Astrocyte (in vitro differentiated cells and primary cell): ENCODE data around the gene RDH5. TPM values are rescaled to one million over a fixed set of nuclear protein-coding genes. Genes with fewer than 3 reads are reported as not detected.
A peak's percentile ranks its signal among the peaks of the same experiment; 100 is the strongest.

ENCODE experiments used
- DNase-seq: peaks from one replicate; pipeline ENCODE4 v3.0.0-alpha.2; 2010; ENCODE audit warnings: low read depth
- FAIRE-seq: peaks from 2 replicates; lab custom pipeline; 2011; peaks lifted over from hg19 to GRCh38; lab: Jason Lieb, UNC
- H2AFZ ChIP-seq: 2 replicates; pipeline ENCODE4 v1.6.0; 2012; ENCODE audit warnings: low read depth, low read length, inconsistent platforms
- H3K27ac ChIP-seq: 2 replicates; pipeline ENCODE4 v1.5.1; 2011; ENCODE audit warnings: low read depth, low read length, inconsistent platforms
- H3K27me3 ChIP-seq: 2 replicates; pipeline ENCODE4 v1.6.0; 2011; ENCODE audit warnings: low read length, inconsistent platforms; ENCODE audit not compliant: insufficient read depth
- H3K36me3 ChIP-seq: 2 replicates; pipeline ENCODE4 v1.5.1; 2011; ENCODE audit warnings: low read length, inconsistent platforms; ENCODE audit not compliant: insufficient read depth
- H3K4me1 ChIP-seq: 2 replicates; pipeline ENCODE4 v1.5.1; 2011; ENCODE audit warnings: low read length, inconsistent platforms; ENCODE audit not compliant: insufficient read depth
- H3K4me2 ChIP-seq: 2 replicates; pipeline ENCODE4 v1.6.0; 2012; ENCODE audit warnings: low read length, inconsistent platforms
- H3K4me3 ChIP-seq: 2 replicates; pipeline ENCODE4 v1.5.1; 2011; ENCODE audit warnings: low read depth, mild to moderate bottlenecking, low read length, inconsistent platforms; ENCODE audit not compliant: insufficient read depth
- H3K79me2 ChIP-seq: 2 replicates; pipeline ENCODE4 v1.6.0; 2012; ENCODE audit warnings: mild to moderate bottlenecking, low read length, inconsistent platforms; ENCODE audit not compliant: insufficient read depth
- H3K9ac ChIP-seq: 2 replicates; pipeline ENCODE4 v1.6.0; 2012; ENCODE audit warnings: mild to moderate bottlenecking, low read length, inconsistent platforms
- H3K9me3 ChIP-seq: 2 replicates; pipeline ENCODE4 v1.5.1; 2012; ENCODE audit warnings: low read depth, mild to moderate bottlenecking, low read length, inconsistent platforms; ENCODE audit not compliant: insufficient read depth
- H4K20me1 ChIP-seq: 2 replicates; pipeline ENCODE4 v1.6.0; 2012; ENCODE audit warnings: low read length, inconsistent platforms; ENCODE audit not compliant: insufficient read depth
- H3K27ac Mint-ChIP-seq: one replicate; pipeline ENCODE4 v1.8.0; 2021; ENCODE audit warnings: mild to moderate bottlenecking, mixed read lengths; ENCODE audit not compliant: unreplicated experiment
- H3K27me3 Mint-ChIP-seq: one replicate; pipeline ENCODE4 v1.8.0; 2021; ENCODE audit warnings: low read depth, mixed read lengths; ENCODE audit not compliant: unreplicated experiment
- H3K36me3 Mint-ChIP-seq: one replicate; pipeline ENCODE4 v1.8.0; 2021; ENCODE audit warnings: low read depth, mixed read lengths; ENCODE audit not compliant: unreplicated experiment
- H3K4me1 Mint-ChIP-seq: one replicate; pipeline ENCODE4 v1.8.0; 2021; ENCODE audit warnings: low read depth, mixed read lengths; ENCODE audit not compliant: unreplicated experiment
- H3K4me3 Mint-ChIP-seq: one replicate; pipeline ENCODE4 v1.8.0; 2021; ENCODE audit warnings: mild to moderate bottlenecking, moderate library complexity, mixed read lengths; ENCODE audit not compliant: unreplicated experiment
- H3K9me3 Mint-ChIP-seq: one replicate; pipeline ENCODE4 v1.8.0; 2021; ENCODE audit warnings: mild to moderate bottlenecking, mixed read lengths; ENCODE audit not compliant: unreplicated experiment
- EZH2 ChIP-seq: IDR thresholded peaks from 2 replicates; pipeline ENCODE4 v1.6.1; 2012; ENCODE audit warnings: mild to moderate bottlenecking, low read length, inconsistent platforms; ENCODE audit not compliant: insufficient read depth
- total RNA-seq: library from RNA; stranded (reverse); gene quantifications from 2 replicates; pipeline ENCODE4 v1.2.1, GENCODE V29; 2021
- TF ChIP-seq, protein P1 (sequence below): IDR thresholded peaks from 2 replicates; pipeline ENCODE4 v1.5.1; 2011; ENCODE audit warnings: low read depth, mild to moderate bottlenecking, inconsistent platforms, low read length, moderate library complexity; ENCODE audit not compliant: insufficient read depth

RDH5 gene
- total RNA-seq, 1 donor from 2014 or later: 2.1 TPM

DNA sequence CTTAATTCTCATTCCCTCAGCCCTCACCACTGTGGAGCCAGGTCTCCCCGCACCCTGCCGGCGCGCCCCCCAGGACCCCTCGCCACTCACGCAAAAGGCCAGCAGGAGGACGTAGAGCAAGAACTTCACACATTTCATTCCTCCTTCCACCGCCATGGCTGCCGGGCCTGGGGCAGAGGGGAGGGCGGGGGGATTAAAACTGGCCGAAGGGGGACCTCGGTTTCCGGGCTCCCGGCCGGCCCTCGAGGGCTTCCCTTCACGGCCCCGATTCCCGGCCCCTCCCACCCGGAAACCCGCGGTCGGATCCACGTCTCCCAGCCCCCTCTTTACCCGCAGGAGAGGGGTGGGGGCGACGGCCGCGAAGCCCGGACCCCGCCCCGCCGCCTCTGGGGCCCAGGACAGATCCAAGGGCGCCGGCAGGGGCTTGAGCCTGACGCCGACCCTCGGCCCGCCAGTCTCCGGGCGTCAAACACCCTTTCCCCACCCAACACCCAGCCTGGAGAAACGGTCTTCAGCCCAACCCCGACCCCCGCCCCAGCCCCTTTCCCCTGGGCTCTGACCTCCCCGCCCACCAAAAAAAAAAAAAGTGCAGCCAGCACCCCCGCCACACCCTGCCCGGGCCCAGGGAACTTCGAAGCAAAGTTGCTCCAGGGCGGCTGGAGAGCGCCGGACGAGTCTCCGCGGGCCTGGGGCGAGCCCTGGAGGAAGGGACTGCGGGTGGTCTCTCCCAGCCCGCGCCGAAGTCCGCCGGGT is 8.2 kb downstream of the RDH5 start:
- peak overlapping the region; percentile 94 for H3K9ac ChIP-seq
- Mint-ChIP-seq H3K9me3 (no peaks in the 10 kb centered on the region), H3K4me3 (peak overlapping the region; percentile 93), H3K27ac (peak overlapping the region; percentile 96), H3K36me3 (peaks cover 17% of the 10 kb centered on the region), H3K27me3 (no peaks in the 10 kb centered on the region), H3K4me1 (peaks cover 32% of the 10 kb centered on the region)
- peaks cover 55% of the 10 kb centered on the region for H4K20me1 ChIP-seq
- peak overlapping the region; percentile 99 for H3K4me2 ChIP-seq
- H3K36me3 ChIP-seq: peaks cover 27% of the 10 kb centered on the region
- no peaks in the 10 kb centered on the region for H3K27me3 ChIP-seq
- peaks cover 61% of the 10 kb centered on the region for H3K79me2 ChIP-seq
- H3K9me3 ChIP-seq: no peaks in the 10 kb centered on the region
- peak overlapping the region; percentile 98 for H3K4me3 ChIP-seq
- peaks cover 35% of the 10 kb centered on the region for H3K4me1 ChIP-seq
- TF ChIP-seq, protein P1, sequence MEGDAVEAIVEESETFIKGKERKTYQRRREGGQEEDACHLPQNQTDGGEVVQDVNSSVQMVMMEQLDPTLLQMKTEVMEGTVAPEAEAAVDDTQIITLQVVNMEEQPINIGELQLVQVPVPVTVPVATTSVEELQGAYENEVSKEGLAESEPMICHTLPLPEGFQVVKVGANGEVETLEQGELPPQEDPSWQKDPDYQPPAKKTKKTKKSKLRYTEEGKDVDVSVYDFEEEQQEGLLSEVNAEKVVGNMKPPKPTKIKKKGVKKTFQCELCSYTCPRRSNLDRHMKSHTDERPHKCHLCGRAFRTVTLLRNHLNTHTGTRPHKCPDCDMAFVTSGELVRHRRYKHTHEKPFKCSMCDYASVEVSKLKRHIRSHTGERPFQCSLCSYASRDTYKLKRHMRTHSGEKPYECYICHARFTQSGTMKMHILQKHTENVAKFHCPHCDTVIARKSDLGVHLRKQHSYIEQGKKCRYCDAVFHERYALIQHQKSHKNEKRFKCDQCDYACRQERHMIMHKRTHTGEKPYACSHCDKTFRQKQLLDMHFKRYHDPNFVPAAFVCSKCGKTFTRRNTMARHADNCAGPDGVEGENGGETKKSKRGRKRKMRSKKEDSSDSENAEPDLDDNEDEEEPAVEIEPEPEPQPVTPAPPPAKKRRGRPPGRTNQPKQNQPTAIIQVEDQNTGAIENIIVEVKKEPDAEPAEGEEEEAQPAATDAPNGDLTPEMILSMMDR: no peak
- TF ChIP-seq EZH2: no peak
- DNase-seq (no peak), FAIRE-seq (no peak)
- no peak overlapping the region for H2AFZ ChIP-seq
- H3K27ac ChIP-seq: peak overlapping the region; percentile 99

DNA sequence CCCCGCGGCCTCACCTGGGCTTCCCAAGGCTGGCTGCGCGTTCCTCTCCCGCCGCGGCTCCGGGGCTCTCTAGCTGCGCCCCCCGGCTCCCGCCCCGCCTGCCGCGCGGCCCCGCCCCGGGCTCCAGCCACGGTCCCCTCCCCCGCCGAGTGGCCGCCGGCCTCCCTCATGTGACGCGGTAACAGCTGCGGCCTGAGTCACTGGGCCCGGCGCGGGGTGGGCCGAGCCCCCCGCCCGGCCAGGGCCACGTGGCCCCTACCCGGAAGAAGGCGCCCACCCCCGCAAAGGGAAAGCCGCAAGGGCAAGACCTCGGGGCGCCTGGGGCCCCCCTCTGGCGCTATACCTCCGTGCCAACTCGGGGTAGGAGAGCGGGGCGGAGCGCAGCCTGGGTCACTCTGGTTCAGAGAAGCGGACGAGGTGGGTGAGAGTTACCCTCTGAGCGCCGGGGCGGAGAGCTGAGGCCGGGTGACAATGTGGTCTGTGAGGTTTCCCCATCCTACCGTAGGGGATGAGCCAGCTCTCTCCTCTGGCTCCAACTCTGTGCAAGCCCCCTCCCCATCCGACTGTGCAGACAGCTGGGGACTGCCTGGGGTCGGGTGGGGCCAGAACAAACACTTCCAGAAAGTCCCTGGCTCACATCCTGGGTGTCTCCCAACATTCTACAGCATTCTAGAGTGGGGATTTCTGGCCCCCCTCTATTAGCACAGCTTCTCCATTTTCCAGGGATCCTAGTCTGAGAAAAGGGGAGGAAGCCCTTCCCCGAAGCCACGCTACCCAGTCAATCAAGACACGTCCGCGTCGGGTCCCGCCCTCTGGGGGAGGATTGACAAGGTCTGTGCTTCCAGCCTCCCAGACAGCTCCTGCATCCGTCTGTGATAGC is 9.0 kb downstream of the RDH5 start, which contains the start of gene CD63:
Gene CD63 (minus strand): TSS at position 71 of the 880 bp plus-strand sequence. CDS start 668 bp downstream, outside the sequence.
- H2AFZ ChIP-seq: peak within 1 kb of the TSS; percentile 54
- H3K27me3 Mint-ChIP-seq: no peaks in the 10 kb centered on the region

More for the DNA sequence above, 9.0 kb downstream of the RDH5 start, which contains the start of gene CD63:
- Histone ChIP-seq H3K4me2 (peak within 1 kb of the TSS; percentile 99), H3K27ac (peak within 1 kb of the TSS; percentile 99), H3K4me3 (peak within 1 kb of the TSS; percentile 98), H3K36me3 (peaks cover 19% of the 10 kb centered on the region), H3K4me1 (peaks cover 32% of the 10 kb centered on the region), H3K79me2 (peaks cover 57% of the 10 kb centered on the region), H3K9me3 (no peaks in the 10 kb centered on the region), H3K27me3 (no peaks in the 10 kb centered on the region), H4K20me1 (peaks cover 47% of the 10 kb centered on the region), H3K9ac (peak within 1 kb of the TSS; percentile 94)
- DNase-seq (peak; percentile 90), FAIRE-seq (no peak)
- Mint-ChIP-seq H3K36me3 (peaks cover 13% of the 10 kb centered on the region), H3K4me1 (peaks cover 32% of the 10 kb centered on the region), H3K4me3 (peak within 1 kb of the TSS; percentile 93), H3K27ac (peak within 1 kb of the TSS; percentile 96), H3K9me3 (no peaks in the 10 kb centered on the region)
- TF ChIP-seq, protein P1: no peak
- no peak for TF ChIP-seq EZH2
